PC-9 (cell line): ENCODE measurements around the gene FDPS.
"Not testable (repeated sequence)": the region's sequence is repeated elsewhere in the genome, so short reads cannot be mapped to it uniquely, and the experiment has no call there.

ENCODE experiments used
- CTCF ChIP-seq: fragments of 200-600 bp; sonication (generic); conservative IDR thresholded peaks from 2 replicates; pipeline ENCODE4 v1.6.1; 2017; ENCODE audit warnings: mixed run types, antibody characterized with exemption, mild to moderate bottlenecking, moderate library complexity
- EZH2 ChIP-seq: fragments of 200-600 bp; sonication (generic); IDR thresholded peaks from 2 replicates; pipeline ENCODE4 v1.8.0; 2017; ENCODE audit warnings: antibody characterized with exemption, low read depth

- TF ChIP-seq CTCF, EZH2: not testable (repeated sequence)
Observed at GRCh38 chr1:155328856-155329255, 20.2 kb downstream of the FDPS start.
